OCI-LY7 (cell line): ENCODE results near the gene TSPAN10. TPM values are rescaled to one million over a fixed set of nuclear protein-coding genes. Genes with fewer than 3 reads are reported as not detected.

Experiments used
- BruUV-seq: library from RNA; stranded (reverse); fragments of 400-500 nt; replicated peaks from 2 replicates; lab custom pipeline; 2021; lab: Mats Ljungman, UMichigan
- CTCF ChIA-PET: fragments of 300-600 bp; sonication (Branson Sonifier 250); formaldehyde crosslinking; loops from one replicate; lab custom pipeline; 2022; ENCODE audit warnings: antibody characterized with exemption; ENCODE audit not compliant: unreplicated experiment; lab: Charles Lee
- POLR2A ChIA-PET: fragments of 300-600 bp; sonication (Branson Sonifier 250); formaldehyde crosslinking; loops from one replicate; lab custom pipeline; 2022; ENCODE audit warnings: antibody characterized with exemption; lab: Charles Lee
- DNase-seq: peaks from one replicate; pipeline ENCODE4 v3.0.0-alpha.2; 2015; ENCODE audit warnings: low spot score
- H2AFZ ChIP-seq: fragments of 200-600 bp; sonication (generic), shearing (Covaris generic); 2 replicates; pipeline ENCODE4 v1.6.1; 2014; ENCODE audit warnings: mild to moderate bottlenecking, antibody characterized with exemption, low read length, moderate library complexity
- H3K27ac ChIP-seq: fragments of 200-600 bp; sonication (generic); 2 replicates; pipeline ENCODE4 v1.5.1; 2014; ENCODE audit warnings: mixed run types, low read depth, mild to moderate bottlenecking, moderate library complexity, low read length, inconsistent platforms; ENCODE audit not compliant: poor library complexity, severe bottlenecking
- H3K36me3 ChIP-seq: fragments of 200-600 bp; sonication (generic); 2 replicates; pipeline ENCODE4 v1.6.1; 2014; ENCODE audit warnings: mild to moderate bottlenecking, antibody characterized with exemption, low read length, moderate library complexity, mixed read lengths; ENCODE audit not compliant: insufficient read depth
- H3K4me1 ChIP-seq: fragments of 200-600 bp; sonication (generic); 2 replicates; pipeline ENCODE4 v1.5.1; 2014; ENCODE audit warnings: mild to moderate bottlenecking, low read length; ENCODE audit not compliant: insufficient read depth, poor library complexity, severe bottlenecking
- H3K4me2 ChIP-seq: fragments of 200-600 bp; sonication (generic); 2 replicates; pipeline ENCODE4 v1.6.1; 2014; ENCODE audit warnings: mild to moderate bottlenecking, low read length
- H3K4me3 ChIP-seq: fragments of 200-600 bp; sonication (generic); 2 replicates; pipeline ENCODE4 v1.5.1; 2014; ENCODE audit warnings: mild to moderate bottlenecking, low read depth, low read length; ENCODE audit not compliant: poor library complexity, severe bottlenecking
- H3K79me2 ChIP-seq: fragments of 200-600 bp; sonication (generic); 2 replicates; pipeline ENCODE4 v1.6.1; 2016; ENCODE audit warnings: low read depth, mild to moderate bottlenecking, low read length, moderate library complexity, mixed read lengths; ENCODE audit not compliant: insufficient read depth
- H3K9me2 ChIP-seq: fragments of 200-600 bp; sonication (generic); 2 replicates; pipeline ENCODE4 v1.6.1; 2016; ENCODE audit warnings: mild to moderate bottlenecking, low read length, mixed read lengths; ENCODE audit not compliant: insufficient read depth
- H3K9me3 ChIP-seq: fragments of 200-600 bp; sonication (generic); 2 replicates; pipeline ENCODE4 v1.6.1; 2014; ENCODE audit warnings: mild to moderate bottlenecking, mixed run types, low read length, mixed read lengths
- H4K20me1 ChIP-seq: fragments of 200-600 bp; sonication (generic); 2 replicates; pipeline ENCODE4 v1.6.1; 2014; ENCODE audit warnings: mild to moderate bottlenecking, antibody characterized with exemption, low read length, moderate library complexity, mixed read lengths; ENCODE audit not compliant: insufficient read depth
- CTCF ChIP-seq: fragments of 200-600 bp; sonication (generic); conservative IDR thresholded peaks from 2 replicates; pipeline ENCODE4 v1.5.1; 2014; ENCODE audit warnings: mild to moderate bottlenecking, antibody characterized with exemption, low read length, moderate library complexity, mixed read lengths
- EZH2phosphoT487 ChIP-seq: fragments of 200-600 bp; sonication (generic); IDR thresholded peaks from 2 replicates; pipeline ENCODE4 v1.6.1; 2018; ENCODE audit warnings: low read depth, borderline replicate concordance, mild to moderate bottlenecking, mixed run types, antibody characterized with exemption, low read length, moderate library complexity, mixed read lengths
- intact Hi-C: fragments of 100-400 bp; cut with micrococcal nuclease; formaldehyde crosslinking; loops from one replicate; pipeline ENCODE4 v1.10.0; 2022; ENCODE audit not compliant: unreplicated experiment
- total RNA-seq, 2 experiments: library from RNA; depleted of rRNA in 1 of 2; stranded (reverse); fragments of >200 nt in 1 of 2; shearing (Covaris generic) in 1 of 2; gene quantifications; 2 replicates each; pipeline ENCODE4 v1.2.3, GENCODE V29; 2014 to 2022

TSPAN10 gene
- total RNA-seq, 2 experiments from 2014 or later: 0.95 to 2.4 TPM

- DNase-seq: no peak
- TF ChIP-seq EZH2phosphoT487 (no peak), CTCF (no peak)
- H4K20me1 ChIP-seq: no peaks in the 10 kb centered on the region
- ChIA-PET CTCF (no interaction called here), POLR2A (no interaction called here)
- no peaks in the 10 kb centered on the region for H3K4me1 ChIP-seq
- H3K4me2 ChIP-seq: no peak overlapping the region
- H3K79me2 ChIP-seq: peaks cover 13% of the 10 kb centered on the region; the same call in 1 of the 2 replicates
- no peaks in the 10 kb centered on the region for H3K9me2 ChIP-seq
- no peaks in the 10 kb centered on the region for H3K9me3 ChIP-seq
- no peak overlapping the region for H2AFZ ChIP-seq
- H3K27ac ChIP-seq: no peak overlapping the region
- no peak overlapping the region for H3K4me3 ChIP-seq
- no TSS peak for BruUV-seq
- intact Hi-C loops: no loop called here
- H3K36me3 ChIP-seq: peaks cover 98% of the 10 kb centered on the region
Measured at GRCh38 chr17:81694810-81695209, 57.8 kb downstream of the TSPAN10 start.

GRCh38 chr17:81695211-81695610, 58.2 kb downstream of the TSPAN10 start:
- peaks cover 98% of the 10 kb centered on the region for H3K36me3 ChIP-seq
- no peaks in the 10 kb centered on the region for H3K9me2 ChIP-seq
- no peak overlapping the region for H3K27ac ChIP-seq
- DNase-seq: no peak
- no peaks in the 10 kb centered on the region for H4K20me1 ChIP-seq
- H3K4me3 ChIP-seq: no peak overlapping the region
- H2AFZ ChIP-seq: no peak overlapping the region
- peaks cover 15% of the 10 kb centered on the region; the same call in 1 of the 2 replicates for H3K79me2 ChIP-seq
- H3K4me2 ChIP-seq: no peak overlapping the region
- TF ChIP-seq EZH2phosphoT487 (no peak), CTCF (no peak)
- intact Hi-C loops: no loop called here
- H3K4me1 ChIP-seq: no peaks in the 10 kb centered on the region
- POLR2A ChIA-PET: no interaction called here
- CTCF ChIA-PET: no interaction called here
- H3K9me3 ChIP-seq: no peaks in the 10 kb centered on the region
- no TSS peak for BruUV-seq

- H3K4me1 ChIP-seq: peaks cover 4% of the 10 kb centered on the region
- DNase-seq: no peak
- no peaks in the 10 kb centered on the region for H3K9me3 ChIP-seq
- peaks cover 98% of the 10 kb centered on the region for H3K36me3 ChIP-seq
- no peaks in the 10 kb centered on the region for H4K20me1 ChIP-seq
- H3K27ac ChIP-seq: no peak overlapping the region
- no peak overlapping the region for H3K4me3 ChIP-seq
- peaks cover 21% of the 10 kb centered on the region; the same call in 1 of the 2 replicates for H3K79me2 ChIP-seq
- intact Hi-C loops: no loop called here
- POLR2A ChIA-PET: no interaction called here
- no peaks in the 10 kb centered on the region for H3K9me2 ChIP-seq
- H2AFZ ChIP-seq: no peak overlapping the region
- CTCF ChIA-PET: no interaction called here
- no peak overlapping the region for H3K4me2 ChIP-seq
- BruUV-seq: no TSS peak
- TF ChIP-seq CTCF: no peak
- no peak for TF ChIP-seq EZH2phosphoT487
Measured at GRCh38 chr17:81695801-81696200, 58.8 kb downstream of the TSPAN10 start.
